ENCODE data around the gene HCN4.
"Not testable (repeated sequence)": the region's sequence is repeated elsewhere in the genome, so short reads cannot be mapped to it uniquely, and the experiment has no call there.

The HCN4 gene

GRCh38 chr15:73324496-73325170 lies 44.1 kb downstream of the HCN4 start:
- DNase-seq (ENCODE audit: low spot score), result no peak

- no peak for DNase-seq (ENCODE audit: low spot score)
Measured at GRCh38 chr15:73323956-73324355, 44.8 kb downstream of the HCN4 start.

GRCh38 chr15:73323374-73323955 lies 45.3 kb downstream of the HCN4 start:
- no peak for DNase-seq (ENCODE audit: low spot score)

- DNase-seq (ENCODE audit: low spot score), result no peak
Measured at GRCh38 chr15:73322665-73323373, 45.9 kb downstream of the HCN4 start.

- no peak for DNase-seq (ENCODE audit: low spot score)
Measured at GRCh38 chr15:73321496-73322450, 47.0 kb downstream of the HCN4 start.

- DNase-seq (ENCODE audit: low spot score), result no peak
Measured at GRCh38 chr15:73320619-73321180, 48.1 kb downstream of the HCN4 start.

- no peak for DNase-seq (ENCODE audit: low spot score)
Measured at GRCh38 chr15:73319460-73320245, 49.1 kb downstream of the HCN4 start.

- peak; percentile 37 for DNase-seq (ENCODE audit: low spot score)
Measured at GRCh38 chr15:73318463-73319351, 50.1 kb downstream of the HCN4 start.

GRCh38 chr15:73317651-73318462 lies 50.9 kb downstream of the HCN4 start:
- DNase-seq (ENCODE audit: low spot score), result no peak

GRCh38 chr15:73313861-73314260 lies 54.9 kb downstream of the HCN4 start:
- no peak for DNase-seq (ENCODE audit: low spot score)

GRCh38 chr15:73308305-73308704 lies 60.5 kb downstream of the HCN4 start:
- DNase-seq (ENCODE audit: low spot score), result no peak

- DNase-seq (ENCODE audit: low spot score), result peak; percentile 89
Measured at GRCh38 chr15:73305331-73306211, 63.2 kb downstream of the HCN4 start.

- no peak for DNase-seq (ENCODE audit: low spot score)
Measured at GRCh38 chr15:73303636-73304035, 65.1 kb downstream of the HCN4 start.

- not testable (repeated sequence) for DNase-seq (ENCODE audit: low spot score)
Measured at GRCh38 chr15:73300286-73300685, 68.5 kb downstream of the HCN4 start.

GRCh38 chr15:73298522-73299245 lies 70.1 kb downstream of the HCN4 start:
- no peak for DNase-seq (ENCODE audit: low spot score)

- DNase-seq (ENCODE audit: low spot score), result no peak
Measured at GRCh38 chr15:73296609-73297353, 72.0 kb downstream of the HCN4 start.
